H1 (cell line): Measurements from ENCODE around the gene UTP25. TPM values are rescaled to one million over a fixed set of nuclear protein-coding genes. Genes with fewer than 3 reads are reported as not detected.
A peak's percentile ranks its signal among the peaks of the same experiment; 100 is the strongest.

Experiments used
- CTCF ChIA-PET: fragments of 300-600 bp; sonication (Branson Sonifier 250); formaldehyde crosslinking; loops from one replicate; lab custom pipeline; 2021; ENCODE audit not compliant: partially characterized antibody; lab: Charles Lee
- POLR2A ChIA-PET: fragments of 300-600 bp; sonication (Branson Sonifier 250); formaldehyde crosslinking; loops from one replicate; lab custom pipeline; 2021; ENCODE audit warnings: inconsistent platforms; ENCODE audit not compliant: partially characterized antibody; lab: Charles Lee
- DNase-seq, 2 experiments: peaks; one replicate each; pipeline versions ENCODE4 v3.0.0 to v3.0.0-alpha.2; 2010 to 2022; ENCODE audit warnings: low spot score in 2 of 2, low read depth in 1 of 2, mixed read lengths in 1 of 2
- FAIRE-seq: peaks from 2 replicates; lab custom pipeline; 2011; peaks lifted over from hg19 to GRCh38; lab: Jason Lieb, UNC
- H2AFZ ChIP-seq: 2 replicates; pipeline ENCODE4 v1.8.1; 2012; ENCODE audit warnings: low read length, inconsistent platforms
- H2AK5ac ChIP-seq: 2 replicates; pipeline ENCODE4 v1.6.1; 2013; ENCODE audit warnings: low read depth, low read length
- H2BK120ac ChIP-seq: replicated peaks from 2 replicates; pipeline ENCODE3; 2013; ENCODE audit warnings: low read depth, low read length, inconsistent platforms
- H2BK12ac ChIP-seq: 2 replicates; pipeline ENCODE4 v1.6.1; 2013; ENCODE audit warnings: low read depth, low read length
- H2BK15ac ChIP-seq: 2 replicates; pipeline ENCODE4 v1.6.1; 2013; ENCODE audit warnings: low read length
- H2BK20ac ChIP-seq: 2 replicates; pipeline ENCODE4 v1.6.1; 2013; ENCODE audit warnings: low read length
- H2BK5ac ChIP-seq: 2 replicates; pipeline ENCODE4 v1.6.1; 2013; ENCODE audit warnings: low read depth, low read length
- H3K14ac ChIP-seq: 2 replicates; pipeline ENCODE4 v1.6.1; 2013; ENCODE audit warnings: inconsistent platforms; ENCODE audit not compliant: insufficient read length
- H3K18ac ChIP-seq: 2 replicates; pipeline ENCODE4 v1.6.1; 2013; ENCODE audit warnings: low read length; ENCODE audit errors: extremely low read depth
- H3K23ac ChIP-seq: 2 replicates; pipeline ENCODE4 v1.6.1; 2013; ENCODE audit warnings: inconsistent platforms; ENCODE audit not compliant: insufficient read length
- H3K23me2 ChIP-seq: 2 replicates; pipeline ENCODE4 v1.6.1; 2013; ENCODE audit warnings: low read depth, low read length
- H3K27ac ChIP-seq: 2 replicates; pipeline ENCODE4 v1.6.1; 2011; ENCODE audit warnings: low read depth, low read length, inconsistent platforms
- H3K27me3 ChIP-seq, 4 experiments: replicated peaks in 1 of 4; 1 replicate in 1 of 4; 2 replicates in 3 of 4; pipeline versions ENCODE4 v1.6.1 to v1.8.1; 2011 to 2013; ENCODE audit warnings: low read length in 3 of 4, mild to moderate bottlenecking in 3 of 4, inconsistent platforms in 2 of 4, mixed read lengths in 2 of 4, moderate library complexity in 1 of 4; ENCODE audit not compliant: control insufficient read depth in 3 of 4, insufficient read depth in 3 of 4; ENCODE audit errors: extremely low read depth in 1 of 4
- H3K36me3 ChIP-seq, 4 experiments: 2 replicates each; pipeline versions ENCODE4 v1.6.1 to v1.8.1; 2011 to 2013; ENCODE audit warnings: mild to moderate bottlenecking in 4 of 4, low read length in 3 of 4, moderate library complexity in 2 of 4, control low read depth in 1 of 4, inconsistent platforms in 1 of 4; ENCODE audit not compliant: insufficient read depth in 4 of 4, control insufficient read depth in 2 of 4
- H3K4ac ChIP-seq: replicated peaks from 2 replicates; pipeline ENCODE3; 2013; ENCODE audit warnings: low read length, low read depth, mixed read lengths, inconsistent platforms; ENCODE audit not compliant: insufficient read length
- H3K4me1 ChIP-seq, 4 experiments: replicated peaks in 1 of 4; 1 replicate in 1 of 4; 2 replicates in 3 of 4; pipeline versions ENCODE4 v1.6.1 to v1.8.1; 2011 to 2013; ENCODE audit warnings: low read length in 3 of 4, inconsistent platforms in 2 of 4, mixed read lengths in 1 of 4; ENCODE audit not compliant: insufficient read depth in 4 of 4, control insufficient read depth in 3 of 4
- H3K4me2 ChIP-seq, 2 experiments: 2 replicates each; pipeline versions ENCODE4 v1.6.1 to v1.8.1; 2011 to 2013; ENCODE audit warnings: low read depth in 2 of 2, low read length in 2 of 2, control low read depth in 1 of 2, inconsistent platforms in 1 of 2, mild to moderate bottlenecking in 1 of 2; ENCODE audit not compliant: insufficient read depth in 1 of 2
- H3K4me3 ChIP-seq, 4 experiments: fragments of 200-600, 300-600 bp in 1 of 4; sonication (generic), shearing (Covaris generic), sonication (Bioruptor Twin) in 1 of 4; 2 replicates each; pipeline versions ENCODE4 v1.5.1 to v1.8.1; 2011 to 2016; ENCODE audit warnings: low read length in 4 of 4, low read depth in 3 of 4, control low read depth in 2 of 4, inconsistent platforms in 2 of 4, mild to moderate bottlenecking in 2 of 4, mixed read lengths in 1 of 4, moderate library complexity in 1 of 4; ENCODE audit not compliant: insufficient read depth in 2 of 4; ENCODE audit errors: extremely low read depth in 1 of 4
- H3K56ac ChIP-seq: replicated peaks from 2 replicates; pipeline ENCODE3; 2013; ENCODE audit warnings: low read depth, mild to moderate bottlenecking, mixed read lengths, low read length, inconsistent platforms; ENCODE audit not compliant: insufficient read length
- H3K79me1 ChIP-seq: 2 replicates; pipeline ENCODE4 v1.6.1; 2013; ENCODE audit warnings: low read depth, low read length, control low read depth
- H3K79me2 ChIP-seq, 2 experiments: 2 replicates each; pipeline versions ENCODE4 v1.6.1 to v1.8.1; 2012 to 2013; ENCODE audit warnings: low read length in 2 of 2, mild to moderate bottlenecking in 2 of 2, inconsistent platforms in 1 of 2; ENCODE audit not compliant: insufficient read depth in 2 of 2, control insufficient read depth in 1 of 2
- H3K9ac ChIP-seq, 4 experiments: replicated peaks in 1 of 4; 1 replicate in 1 of 4; 2 replicates in 3 of 4; pipeline versions ENCODE4 v1.6.1 to v1.8.1; 2011 to 2013; ENCODE audit warnings: low read depth in 3 of 4, low read length in 3 of 4, control low read depth in 2 of 4, mild to moderate bottlenecking in 2 of 4, moderate library complexity in 2 of 4, inconsistent platforms in 1 of 4; ENCODE audit errors: extremely low read depth in 1 of 4
- H3K9me3 ChIP-seq, 2 experiments: 2 replicates each; pipeline versions ENCODE4 v1.6.1 to v1.8.1; 2012 to 2013; ENCODE audit warnings: mild to moderate bottlenecking in 2 of 2, moderate library complexity in 2 of 2, control low read depth in 1 of 2, inconsistent platforms in 1 of 2, low read depth in 1 of 2, low read length in 1 of 2, mixed read lengths in 1 of 2; ENCODE audit not compliant: insufficient read depth in 2 of 2
- H4K20me1 ChIP-seq, 2 experiments: replicated peaks in 1 of 2; 2 replicates each; pipeline versions ENCODE3 to v1.8.1; 2011 to 2013; ENCODE audit warnings: inconsistent platforms in 2 of 2, low read length in 2 of 2, mild to moderate bottlenecking in 1 of 2; ENCODE audit not compliant: insufficient read depth in 2 of 2, control insufficient read depth in 1 of 2
- H4K5ac ChIP-seq: 2 replicates; pipeline ENCODE4 v1.6.1; 2013; ENCODE audit warnings: low read length, low read depth, mixed read lengths, inconsistent platforms; ENCODE audit not compliant: insufficient read length
- H4K8ac ChIP-seq: 2 replicates; pipeline ENCODE4 v1.8.0; 2013; ENCODE audit warnings: mild to moderate bottlenecking, moderate library complexity, low read length, inconsistent platforms; ENCODE audit not compliant: insufficient read depth; ENCODE audit errors: extremely low read depth
- H4K91ac ChIP-seq: replicated peaks from 2 replicates; pipeline ENCODE3; 2013; ENCODE audit warnings: low read length, mixed read lengths, inconsistent platforms; ENCODE audit not compliant: insufficient read length
- BCL11A ChIP-seq, 2 experiments: IDR thresholded peaks; one replicate each; pipeline ENCODE4 v1.6.1; 2011; ENCODE audit warnings: low read depth in 2 of 2, low read length in 2 of 2, mild to moderate bottlenecking in 2 of 2
- BRCA1 ChIP-seq: IDR thresholded peaks from 2 replicates; pipeline ENCODE4 v1.6.1; 2012; ENCODE audit warnings: low read depth, low read length, improper control_type of control experiment
- GABPA ChIP-seq: IDR thresholded peaks from 2 replicates; pipeline ENCODE4 v1.6.1; 2011; ENCODE audit warnings: mild to moderate bottlenecking, low read length, moderate library complexity, borderline replicate concordance; ENCODE audit not compliant: insufficient read depth
- HDAC6 ChIP-seq: IDR thresholded peaks from one replicate; pipeline ENCODE4 v1.7.1; 2012; ENCODE audit warnings: low read depth, mild to moderate bottlenecking, inconsistent platforms, low read length, moderate library complexity
- KDM1A ChIP-seq: fragments of 200-600, 300-600 bp; sonication (generic); IDR thresholded peaks from 2 replicates; pipeline ENCODE4 v1.7.1; 2016; ENCODE audit warnings: mild to moderate bottlenecking, low read length, borderline replicate concordance
- NANOG ChIP-seq: IDR thresholded peaks from 2 replicates; pipeline ENCODE4 v1.6.1; 2011; ENCODE audit warnings: low read length, low read depth, mild to moderate bottlenecking, inconsistent platforms; ENCODE audit not compliant: insufficient read depth, poor library complexity, severe bottlenecking
- SAP30 ChIP-seq: fragments of 300-600 bp; sonication (generic); IDR thresholded peaks from 2 replicates; pipeline ENCODE4 v1.7.1; 2012; ENCODE audit warnings: low read length, moderate library complexity, mild to moderate bottlenecking, inconsistent platforms; ENCODE audit not compliant: insufficient read depth, insufficient replicate concordance
- SIX5 ChIP-seq: IDR thresholded peaks from 2 replicates; pipeline ENCODE4 v1.6.1; 2011; ENCODE audit warnings: mild to moderate bottlenecking, low read depth, low read length
- YY1 ChIP-seq: IDR thresholded peaks from 2 replicates; pipeline ENCODE4 v1.6.1; 2011; ENCODE audit warnings: low read depth, mild to moderate bottlenecking, low read length
- ZNF274 ChIP-seq: IDR thresholded peaks from 2 replicates; pipeline ENCODE4 v1.7.0; 2012; ENCODE audit warnings: low read length, borderline replicate concordance; ENCODE audit errors: extremely low read depth
- WGBS, 2 experiments: shearing (Covaris generic) in 1 of 2; methylation state at CpG; one replicate each; pipeline versions ENCODE4 v1.1.6 to v1.1.7; 2013 to 2015; ENCODE audit warnings: low lambda C conversion rate in 2 of 2, mixed read lengths in 2 of 2, inconsistent platforms in 1 of 2, low coverage in 1 of 2, missing lambda C conversion rate in 1 of 2; ENCODE audit not compliant: insufficient replicate concordance in 2 of 2, insufficient coverage in 1 of 2, insufficient read length in 1 of 2; ENCODE audit errors: extremely low coverage in 1 of 2, missing lambda C conversion rate in 1 of 2; 5-methylcytosine and 5-hydroxymethylcytosine counted together
- polyA plus RNA-seq, 7 experiments: library from polyadenylated mRNA; depleted of rRNA in 3 of 7; stranded (reverse) in 5 of 7; unstranded in 2 of 7; fragments of >200 nt in 5 of 7; fragments of 200-250 nt in 2 of 7; gene quantifications; 1 replicate in 5 of 7; 2 replicates in 1 of 7; 4 replicates in 1 of 7; pipeline versions ENCODE4 v1.2.1 to v1.2.3, GENCODE V29; 2011 to 2013; ENCODE audit warnings: missing spikeins in 2 of 7, mixed read lengths in 2 of 7
- total RNA-seq: library from RNA; stranded (reverse); fragmentation: NEBNext Ultra II Directional; extraction: Animal tissue kit (Norgen Biotek cat#: 25700); gene quantifications from 2 replicates; pipeline ENCODE4 v1.2.1, GENCODE V29; 2021
- TF ChIP-seq, protein P1 (sequence below): IDR thresholded peaks from 2 replicates; pipeline ENCODE4 v1.6.1; 2012; ENCODE audit warnings: low read length, inconsistent platforms

The UTP25 gene
- total and polyA plus RNA-seq, 2 of the 8 experiments (the other 6 are each of a cell fraction or from before 2014, with no cell fraction given): 4.0 to 7.6 TPM

- no peaks in the 10 kb centered on the region for H3K27me3 ChIP-seq
- ChIA-PET CTCF (interaction anchor here (0.6 to 8.2 kb wide), 32 partner anchors 10 to 631 kb away, joined by 3 to 58 read pairs (median 4); partner anchors contain the start of gene UTP25), POLR2A (interaction anchor here (0.8 kb wide), 1 partner anchor 513 kb away, joined by 5 read pairs; no protein-coding TSS in a partner anchor)
- H3K9ac ChIP-seq: no peak overlapping the region
- no peak overlapping the region for H2BK15ac ChIP-seq
- H3K4me1 ChIP-seq: peaks cover 12 to 22% (median 17%) of the 10 kb centered on the region in 4 experiments
- no peak overlapping the region for H3K14ac ChIP-seq
- H3K27ac ChIP-seq: no peak overlapping the region
- H3K9me3 ChIP-seq: no peaks in the 10 kb centered on the region; a peak in 1 of 4 replicates
- H3K18ac ChIP-seq: no peak overlapping the region
- H4K8ac ChIP-seq: no peak overlapping the region
- H3K56ac ChIP-seq: no peak overlapping the region
- no peak overlapping the region for H2BK5ac ChIP-seq
- H3K4me2 ChIP-seq: no peak overlapping the region
- H2BK120ac ChIP-seq: no peak overlapping the region
- no peak overlapping the region for H3K4me3 ChIP-seq
- H2AFZ ChIP-seq: no peak overlapping the region
- no peak overlapping the region for H4K91ac ChIP-seq
- H2BK20ac ChIP-seq: no peak overlapping the region
- no peak overlapping the region for H3K4ac ChIP-seq
- H3K79me1 ChIP-seq: no peaks in the 10 kb centered on the region
- no peaks in the 10 kb centered on the region for H4K20me1 ChIP-seq
- H3K23me2 ChIP-seq: peaks cover 3% of the 10 kb centered on the region; the same call in 1 of the 2 replicates
- H3K36me3 ChIP-seq: no peaks in the 10 kb centered on the region; a peak in 1 of 8 replicates
- H2AK5ac ChIP-seq: no peak overlapping the region
- no peak overlapping the region for H4K5ac ChIP-seq
- DNase-seq (peak in 1 of 2 experiments; percentile 82), FAIRE-seq (peak; percentile 70)
- no peak overlapping the region for H2BK12ac ChIP-seq
- 15% methylated on average over 7 of the region's 7 CpGs; no CpG with 5 or more reads in 1 of the 2 experiments for WGBS, 2 experiments
- no peaks in the 10 kb centered on the region for H3K79me2 ChIP-seq
- no peak overlapping the region for H3K23ac ChIP-seq
- no peak for TF ChIP-seq SAP30
- no peak for TF ChIP-seq SIX5
- TF ChIP-seq GABPA: no peak
- no peak for TF ChIP-seq BRCA1
- TF ChIP-seq KDM1A: no peak
- TF ChIP-seq HDAC6: no peak
- no peak for TF ChIP-seq BCL11A (IDR thresholded peaks at IDR 0.05; ENCODE audit: low read depth in 2 of 2, low read length in 2 of 2)
- 0 out of 2 replicates have a peak, but pooled peaks have one; percentile 17 for TF ChIP-seq YY1
- TF ChIP-seq NANOG: no peak
- no peak for TF ChIP-seq ZNF274
- TF ChIP-seq, protein P1, sequence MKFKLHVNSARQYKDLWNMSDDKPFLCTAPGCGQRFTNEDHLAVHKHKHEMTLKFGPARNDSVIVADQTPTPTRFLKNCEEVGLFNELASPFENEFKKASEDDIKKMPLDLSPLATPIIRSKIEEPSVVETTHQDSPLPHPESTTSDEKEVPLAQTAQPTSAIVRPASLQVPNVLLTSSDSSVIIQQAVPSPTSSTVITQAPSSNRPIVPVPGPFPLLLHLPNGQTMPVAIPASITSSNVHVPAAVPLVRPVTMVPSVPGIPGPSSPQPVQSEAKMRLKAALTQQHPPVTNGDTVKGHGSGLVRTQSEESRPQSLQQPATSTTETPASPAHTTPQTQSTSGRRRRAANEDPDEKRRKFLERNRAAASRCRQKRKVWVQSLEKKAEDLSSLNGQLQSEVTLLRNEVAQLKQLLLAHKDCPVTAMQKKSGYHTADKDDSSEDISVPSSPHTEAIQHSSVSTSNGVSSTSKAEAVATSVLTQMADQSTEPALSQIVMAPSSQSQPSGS: peak; percentile 45; the same call in 1 of the 2 replicates
These were observed 32.6 kb downstream of the UTP25 start for GRCh38 chr1:209860293-209860881.
